HL-60 (cell line): ENCODE data around the gene DAPK1.

ENCODE experiments used
- DNase-seq, 2 experiments: peaks; one replicate each; pipeline ENCODE4 v3.0.0-alpha.2; 2010 to 2020; ENCODE audit warnings: low read depth in 1 of 2, low spot score in 1 of 2
- H3K27ac ChIP-seq: fragments of 250-450 bp; sonication (Bioruptor Pico); replicated peaks from 2 replicates; pipeline ENCODE4 v1.5.1; 2020; ENCODE audit warnings: mild to moderate bottlenecking, moderate library complexity
- H3K27me3 ChIP-seq: fragments of 250-450 bp; sonication (Bioruptor Pico); 2 replicates; pipeline ENCODE4 v1.5.1; 2021; ENCODE audit warnings: mild to moderate bottlenecking, moderate library complexity; ENCODE audit not compliant: insufficient read depth, poor library complexity, severe bottlenecking
- H3K4me3 ChIP-seq: replicated peaks from 2 replicates; pipeline ENCODE4 v1.5.1; 2011; ENCODE audit warnings: mild to moderate bottlenecking, control low read depth, low read length; ENCODE audit not compliant: insufficient read depth
- GABPA ChIP-seq: IDR thresholded peaks from 2 replicates; pipeline ENCODE4 v1.6.1; 2012; ENCODE audit warnings: low read depth
- POLR2AphosphoS5 ChIP-seq: IDR thresholded peaks from 2 replicates; pipeline ENCODE4 v1.6.1; 2012; ENCODE audit warnings: low read depth
- SPI1 ChIP-seq: IDR thresholded peaks from 2 replicates; pipeline ENCODE4 v1.6.1; 2012; ENCODE audit warnings: low read depth, mild to moderate bottlenecking, borderline replicate concordance
- TF ChIP-seq, protein P1 (sequence below): IDR thresholded peaks from one replicate; pipeline ENCODE4 v1.5.1; 2011; ENCODE audit warnings: low read length, control low read depth, inconsistent platforms; ENCODE audit not compliant: insufficient read depth
- TF ChIP-seq, protein P2 (sequence below): IDR thresholded peaks from 2 replicates; pipeline ENCODE4 v1.6.1; 2012; ENCODE audit warnings: low read depth; ENCODE audit not compliant: insufficient replicate concordance

DAPK1 gene

GRCh38 chr9:87501806-87502205 is 4.1 kb downstream of the DAPK1 start:
- TF ChIP-seq GABPA (no peak), POLR2AphosphoS5 (no peak), SPI1 (no peak)
- TF ChIP-seq, protein P1, sequence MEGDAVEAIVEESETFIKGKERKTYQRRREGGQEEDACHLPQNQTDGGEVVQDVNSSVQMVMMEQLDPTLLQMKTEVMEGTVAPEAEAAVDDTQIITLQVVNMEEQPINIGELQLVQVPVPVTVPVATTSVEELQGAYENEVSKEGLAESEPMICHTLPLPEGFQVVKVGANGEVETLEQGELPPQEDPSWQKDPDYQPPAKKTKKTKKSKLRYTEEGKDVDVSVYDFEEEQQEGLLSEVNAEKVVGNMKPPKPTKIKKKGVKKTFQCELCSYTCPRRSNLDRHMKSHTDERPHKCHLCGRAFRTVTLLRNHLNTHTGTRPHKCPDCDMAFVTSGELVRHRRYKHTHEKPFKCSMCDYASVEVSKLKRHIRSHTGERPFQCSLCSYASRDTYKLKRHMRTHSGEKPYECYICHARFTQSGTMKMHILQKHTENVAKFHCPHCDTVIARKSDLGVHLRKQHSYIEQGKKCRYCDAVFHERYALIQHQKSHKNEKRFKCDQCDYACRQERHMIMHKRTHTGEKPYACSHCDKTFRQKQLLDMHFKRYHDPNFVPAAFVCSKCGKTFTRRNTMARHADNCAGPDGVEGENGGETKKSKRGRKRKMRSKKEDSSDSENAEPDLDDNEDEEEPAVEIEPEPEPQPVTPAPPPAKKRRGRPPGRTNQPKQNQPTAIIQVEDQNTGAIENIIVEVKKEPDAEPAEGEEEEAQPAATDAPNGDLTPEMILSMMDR, result no peak
- TF ChIP-seq, protein P2, sequence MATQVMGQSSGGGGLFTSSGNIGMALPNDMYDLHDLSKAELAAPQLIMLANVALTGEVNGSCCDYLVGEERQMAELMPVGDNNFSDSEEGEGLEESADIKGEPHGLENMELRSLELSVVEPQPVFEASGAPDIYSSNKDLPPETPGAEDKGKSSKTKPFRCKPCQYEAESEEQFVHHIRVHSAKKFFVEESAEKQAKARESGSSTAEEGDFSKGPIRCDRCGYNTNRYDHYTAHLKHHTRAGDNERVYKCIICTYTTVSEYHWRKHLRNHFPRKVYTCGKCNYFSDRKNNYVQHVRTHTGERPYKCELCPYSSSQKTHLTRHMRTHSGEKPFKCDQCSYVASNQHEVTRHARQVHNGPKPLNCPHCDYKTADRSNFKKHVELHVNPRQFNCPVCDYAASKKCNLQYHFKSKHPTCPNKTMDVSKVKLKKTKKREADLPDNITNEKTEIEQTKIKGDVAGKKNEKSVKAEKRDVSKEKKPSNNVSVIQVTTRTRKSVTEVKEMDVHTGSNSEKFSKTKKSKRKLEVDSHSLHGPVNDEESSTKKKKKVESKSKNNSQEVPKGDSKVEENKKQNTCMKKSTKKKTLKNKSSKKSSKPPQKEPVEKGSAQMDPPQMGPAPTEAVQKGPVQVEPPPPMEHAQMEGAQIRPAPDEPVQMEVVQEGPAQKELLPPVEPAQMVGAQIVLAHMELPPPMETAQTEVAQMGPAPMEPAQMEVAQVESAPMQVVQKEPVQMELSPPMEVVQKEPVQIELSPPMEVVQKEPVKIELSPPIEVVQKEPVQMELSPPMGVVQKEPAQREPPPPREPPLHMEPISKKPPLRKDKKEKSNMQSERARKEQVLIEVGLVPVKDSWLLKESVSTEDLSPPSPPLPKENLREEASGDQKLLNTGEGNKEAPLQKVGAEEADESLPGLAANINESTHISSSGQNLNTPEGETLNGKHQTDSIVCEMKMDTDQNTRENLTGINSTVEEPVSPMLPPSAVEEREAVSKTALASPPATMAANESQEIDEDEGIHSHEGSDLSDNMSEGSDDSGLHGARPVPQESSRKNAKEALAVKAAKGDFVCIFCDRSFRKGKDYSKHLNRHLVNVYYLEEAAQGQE, result no peak
- peaks cover 15% of the 10 kb centered on the region for H3K27me3 ChIP-seq
- DNase-seq, result no peak
- no peak overlapping the region for H3K27ac ChIP-seq
- H3K4me3 ChIP-seq, result no peak overlapping the region

DNA sequence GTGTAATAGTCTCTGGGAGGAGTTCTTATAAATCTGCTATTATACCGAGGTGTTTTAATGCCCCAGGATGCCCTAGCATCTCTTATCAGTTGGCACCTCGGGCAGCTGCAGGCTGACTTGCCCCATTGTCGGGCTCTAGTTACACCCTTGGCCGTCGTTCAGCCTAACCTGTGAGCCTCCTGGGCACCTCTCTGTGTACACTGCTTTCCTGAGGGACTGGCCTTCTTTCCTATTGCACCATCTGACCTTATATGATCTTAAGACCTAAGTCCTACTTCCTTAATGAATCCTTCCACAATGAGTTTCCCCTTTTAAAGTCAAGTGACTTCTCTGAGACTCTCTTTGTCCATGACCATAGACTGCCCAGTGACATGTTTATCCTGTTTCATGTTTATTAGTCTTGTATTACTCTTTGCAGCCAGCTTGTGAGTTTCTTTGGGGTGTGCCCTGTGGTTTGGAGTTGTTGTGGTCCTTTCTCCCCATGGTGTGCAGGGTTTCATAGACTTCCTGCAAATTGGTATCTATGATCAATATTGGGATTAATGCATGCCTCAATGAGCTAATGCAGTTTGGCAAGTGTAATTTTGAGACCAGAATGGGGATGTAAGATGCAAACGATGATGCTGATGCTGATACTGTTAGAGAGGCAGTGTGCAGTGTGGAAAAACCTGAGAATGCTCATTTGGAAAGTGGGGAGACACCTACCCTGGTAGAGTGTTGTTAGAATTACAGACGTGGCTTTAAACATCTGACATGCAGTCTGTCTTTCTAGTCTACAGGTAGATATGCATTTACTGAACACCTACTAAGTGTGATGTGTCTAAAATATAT is 4.9 kb downstream of the DAPK1 start:
- no peak for DNase-seq
- Histone ChIP-seq H3K27me3 (peaks cover 9% of the 10 kb centered on the region), H3K4me3 (no peak overlapping the region), H3K27ac (no peak overlapping the region)
- no peak for TF ChIP-seq GABPA
- TF ChIP-seq POLR2AphosphoS5, result no peak
- no peak for TF ChIP-seq SPI1
- TF ChIP-seq, protein P2, result no peak
- TF ChIP-seq, protein P1, result no peak

DNA sequence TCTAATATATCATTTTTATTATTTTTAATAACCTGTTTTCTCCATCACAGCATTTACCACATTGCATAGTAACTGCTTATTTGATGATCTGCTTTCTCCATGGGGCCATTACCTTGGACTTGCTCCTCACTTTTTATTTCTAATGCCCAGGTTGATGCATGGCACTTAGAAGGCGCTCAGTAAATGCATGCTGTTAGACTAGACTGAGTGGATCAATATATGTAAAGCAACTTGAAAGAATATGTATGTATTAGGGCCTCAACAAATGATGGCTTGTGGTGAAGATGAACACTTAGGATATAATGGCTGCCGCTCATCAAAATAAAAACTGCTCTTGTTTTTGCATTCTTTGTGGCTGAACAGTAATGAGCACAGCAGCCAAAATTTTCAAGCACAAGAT is 5.8 kb downstream of the DAPK1 start:
- Histone ChIP-seq H3K27ac (no peak overlapping the region), H3K4me3 (no peak overlapping the region), H3K27me3 (peaks cover 1% of the 10 kb centered on the region)
- TF ChIP-seq SPI1 (no peak), GABPA (no peak), POLR2AphosphoS5 (no peak)
- TF ChIP-seq, protein P2, result no peak
- TF ChIP-seq, protein P1, result no peak
- no peak for DNase-seq
